ENCODE measurements around the gene SPHK2. TPM values are rescaled to one million over a fixed set of nuclear protein-coding genes. Genes with fewer than 3 reads are reported as not detected.

The SPHK2 gene
- polyA plus RNA-seq, 1 experiment = 9.2 TPM

GRCh38 chr19:48637948-48638830, 18.9 kb downstream of the SPHK2 start:
- Histone ChIP-seq H3K4me3 (ENCODE audit: low read depth, low read length) (peak overlapping the region; percentile 65), H3K27me3 (ENCODE audit: control insufficient read depth, insufficient read depth, low read length) (peaks cover 4% of the 10 kb centered on the region; the same call in 1 of the 2 replicates), H3K36me3 (ENCODE audit: control insufficient read depth, insufficient read depth, low read length) (no peaks in the 10 kb centered on the region)
- POLR2A ChIA-PET = no interaction called here
- peak; percentile 59 for DNase-seq (ENCODE audit: low read depth)
- CTCF ChIA-PET = no interaction called here
- peak; percentile 34; the same call in 1 of the 2 replicates for TF ChIP-seq CTCF (IDR thresholded peaks at IDR 0.05; ENCODE audit: insufficient read depth, low read depth, low read length)

GRCh38 chr19:48638831-48639381, 19.6 kb downstream of the SPHK2 start:
- ChIA-PET POLR2A (no interaction called here), CTCF (interaction anchor here (0.6 kb wide), 1 partner anchor 15 kb away, joined by 3 read pairs; no protein-coding TSS in a partner anchor)
- TF ChIP-seq CTCF (IDR thresholded peaks at IDR 0.05; ENCODE audit: insufficient read depth, low read depth, low read length) = no peak
- no peaks in the 10 kb centered on the region for H3K36me3 ChIP-seq (ENCODE audit: control insufficient read depth, insufficient read depth, low read length)
- peaks cover 4% of the 10 kb centered on the region; the same call in 1 of the 2 replicates for H3K27me3 ChIP-seq (ENCODE audit: control insufficient read depth, insufficient read depth, low read length)
- no peak overlapping the region for H3K4me3 ChIP-seq (ENCODE audit: low read depth, low read length)
- no peak for DNase-seq (ENCODE audit: low read depth)

- DNase-seq (ENCODE audit: low read depth) = no peak
- H3K27me3 ChIP-seq (ENCODE audit: control insufficient read depth, insufficient read depth, low read length) = peaks cover 4% of the 10 kb centered on the region; the same call in 1 of the 2 replicates
- TF ChIP-seq CTCF (IDR thresholded peaks at IDR 0.05; ENCODE audit: insufficient read depth, low read depth, low read length) = no peak
- H3K4me3 ChIP-seq (ENCODE audit: low read depth, low read length) = no peak overlapping the region
- CTCF ChIA-PET = interaction anchor here (0.6 kb wide), 1 partner anchor 16 kb away, joined by 3 read pairs; no protein-coding TSS in a partner anchor
- POLR2A ChIA-PET = no interaction called here
- H3K36me3 ChIP-seq (ENCODE audit: control insufficient read depth, insufficient read depth, low read length) = no peaks in the 10 kb centered on the region
Measured at GRCh38 chr19:48639483-48640375, 20.4 kb downstream of the SPHK2 start.

- Histone ChIP-seq H3K27me3 (ENCODE audit: control insufficient read depth, insufficient read depth, low read length) (peaks cover 4% of the 10 kb centered on the region; the same call in 1 of the 2 replicates), H3K36me3 (ENCODE audit: control insufficient read depth, insufficient read depth, low read length) (no peaks in the 10 kb centered on the region), H3K4me3 (ENCODE audit: low read depth, low read length) (no peak overlapping the region)
- ChIA-PET CTCF (no interaction called here), POLR2A (no interaction called here)
- no peak for TF ChIP-seq CTCF (IDR thresholded peaks at IDR 0.05; ENCODE audit: insufficient read depth, low read depth, low read length)
- DNase-seq (ENCODE audit: low read depth) = no peak
Measured at GRCh38 chr19:48641850-48642249, 22.5 kb downstream of the SPHK2 start.

Measured in BJ (cell line).